B cell (primary cell): ENCODE results near the gene MCM10.

ENCODE experiments used
- EZH2 ChIP-seq: IDR thresholded peaks from 2 replicates; pipeline ENCODE4 v1.6.1; 2012; ENCODE audit warnings: borderline replicate concordance, low read depth, mild to moderate bottlenecking, moderate library complexity, low read length; ENCODE audit not compliant: insufficient read depth, poor library complexity, severe bottlenecking
- TF ChIP-seq, protein P1 (sequence below): fragments of 200-600 bp; IDR thresholded peaks from one replicate; pipeline ENCODE4 v1.8.0; 2022; ENCODE audit warnings: antibody characterized with exemption, mild to moderate bottlenecking

- TF ChIP-seq, protein P1, sequence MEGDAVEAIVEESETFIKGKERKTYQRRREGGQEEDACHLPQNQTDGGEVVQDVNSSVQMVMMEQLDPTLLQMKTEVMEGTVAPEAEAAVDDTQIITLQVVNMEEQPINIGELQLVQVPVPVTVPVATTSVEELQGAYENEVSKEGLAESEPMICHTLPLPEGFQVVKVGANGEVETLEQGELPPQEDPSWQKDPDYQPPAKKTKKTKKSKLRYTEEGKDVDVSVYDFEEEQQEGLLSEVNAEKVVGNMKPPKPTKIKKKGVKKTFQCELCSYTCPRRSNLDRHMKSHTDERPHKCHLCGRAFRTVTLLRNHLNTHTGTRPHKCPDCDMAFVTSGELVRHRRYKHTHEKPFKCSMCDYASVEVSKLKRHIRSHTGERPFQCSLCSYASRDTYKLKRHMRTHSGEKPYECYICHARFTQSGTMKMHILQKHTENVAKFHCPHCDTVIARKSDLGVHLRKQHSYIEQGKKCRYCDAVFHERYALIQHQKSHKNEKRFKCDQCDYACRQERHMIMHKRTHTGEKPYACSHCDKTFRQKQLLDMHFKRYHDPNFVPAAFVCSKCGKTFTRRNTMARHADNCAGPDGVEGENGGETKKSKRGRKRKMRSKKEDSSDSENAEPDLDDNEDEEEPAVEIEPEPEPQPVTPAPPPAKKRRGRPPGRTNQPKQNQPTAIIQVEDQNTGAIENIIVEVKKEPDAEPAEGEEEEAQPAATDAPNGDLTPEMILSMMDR = no peak
- TF ChIP-seq EZH2 = no peak
Observed at GRCh38 chr10:13167568-13167967, 6.2 kb downstream of the MCM10 start.
